Prostate gland (tissue), 2 donors: ENCODE results near the gene FANCE. TPM values are rescaled to one million over a fixed set of nuclear protein-coding genes. Genes with fewer than 3 reads are reported as not detected.

ENCODE experiments used
- DNase-seq: peaks from one replicate; pipeline ENCODE4 v3.0.0-alpha.2; 2019; ENCODE audit warnings: low spot score
- H3K27ac ChIP-seq, 2 donors: fragments of 200-600 bp; sonication (generic); 2 replicates each; pipeline ENCODE4 v1.5.1; 2017 to 2019
- H3K27me3 ChIP-seq: fragments of 200-600 bp; sonication (generic); replicated peaks from 2 replicates; pipeline ENCODE4 v1.5.1; 2019; ENCODE audit not compliant: insufficient read depth
- H3K36me3 ChIP-seq, 2 donors: fragments of 200-600 bp; sonication (generic); 1 replicate in 1 of 2; 2 replicates in 1 of 2; pipeline versions ENCODE4 v1.5.1 to v1.8.1; 2017 to 2019
- H3K4me1 ChIP-seq: fragments of 200-600 bp; sonication (generic); replicated peaks from 2 replicates; pipeline ENCODE4 v1.5.1; 2019
- H3K4me3 ChIP-seq, 2 donors: fragments of 200-600 bp; sonication (generic); 2 replicates each; pipeline ENCODE4 v1.5.1; 2017 to 2019
- H3K9me3 ChIP-seq: fragments of 200-600 bp; sonication (generic); 2 replicates; pipeline ENCODE4 v1.5.1; 2017
- CTCF ChIP-seq, 4 experiments: fragments of 200-600 bp in 2 of 4; fragments of 450-650 bp in 2 of 4; sonication (generic) in 2 of 4; IDR thresholded peaks; 1 replicate in 3 of 4; 2 replicates in 1 of 4; pipeline ENCODE4 v1.5.1; 2016 to 2019; ENCODE audit warnings: antibody characterized with exemption in 4 of 4, mild to moderate bottlenecking in 2 of 4, moderate library complexity in 2 of 4
- POLR2A ChIP-seq: fragments of 450-650 bp; IDR thresholded peaks from one replicate; pipeline ENCODE4 v1.6.1; 2016; ENCODE audit warnings: antibody characterized with exemption, mild to moderate bottlenecking
- POLR2AphosphoS5 ChIP-seq: sonication (generic); formaldehyde crosslinking; IDR thresholded peaks from one replicate; pipeline ENCODE4 v1.6.1; 2017; ENCODE audit warnings: antibody characterized with exemption
- WGBS: methylation state at CpG from one replicate; pipeline ENCODE4 v1.1.5; 2018; 5-methylcytosine and 5-hydroxymethylcytosine counted together
- intact Hi-C: fragments of 100-400 bp; cut with DNase I; formaldehyde crosslinking; loops from one replicate; pipeline ENCODE4 v1.14.2; 2022
- total RNA-seq, 2 donors: library from RNA; depleted of rRNA; stranded (reverse); fragments of >200 nt; gene quantifications; one replicate each; pipeline ENCODE4 v1.1.0, GENCODE V29; 2016

The FANCE gene
- total RNA-seq, 2 donors from 2014 or later: 7.5 to 14.0 TPM

GRCh38 chr6:35454391-35455110 lies 2.4 kb downstream of the FANCE start:
- no peak for DNase-seq
- no peaks in the 10 kb centered on the region for H3K36me3 ChIP-seq
- peak overlapping the region in 1 of 2 donors; percentile 31 for H3K27ac ChIP-seq
- intact Hi-C loops: loop anchor here (5.0 kb wide), 1 partner anchor 162 kb away; no protein-coding TSS in a partner anchor
- no peak for TF ChIP-seq POLR2A
- TF ChIP-seq POLR2AphosphoS5: no peak
- no peak for TF ChIP-seq CTCF (IDR thresholded peaks at IDR 0.05)
- no peak overlapping the region for H3K4me3 ChIP-seq
- no peaks in the 10 kb centered on the region for H3K27me3 ChIP-seq
- 65% methylated on average over 9 of the region's 9 CpGs for WGBS
- no peaks in the 10 kb centered on the region for H3K4me1 ChIP-seq
- H3K9me3 ChIP-seq: no peaks in the 10 kb centered on the region

GRCh38 chr6:35457907-35458306 lies 5.8 kb downstream of the FANCE start:
- intact Hi-C loops: no loop called here
- WGBS: 76% methylated on average over 4 of the region's 4 CpGs
- no peaks in the 10 kb centered on the region for H3K9me3 ChIP-seq
- TF ChIP-seq CTCF (IDR thresholded peaks at IDR 0.05) (no peak), POLR2AphosphoS5 (no peak), POLR2A (no peak)
- no peak overlapping the region for H3K4me3 ChIP-seq
- H3K36me3 ChIP-seq: no peaks in the 10 kb centered on the region
- no peaks in the 10 kb centered on the region for H3K27me3 ChIP-seq
- DNase-seq: no peak
- H3K27ac ChIP-seq: no peak overlapping the region
- no peaks in the 10 kb centered on the region for H3K4me1 ChIP-seq

GRCh38 chr6:35461270-35461669 lies 9.1 kb downstream of the FANCE start:
- WGBS: 71% methylated on average over 3 of the region's 3 CpGs

GRCh38 chr6:35463292-35463691 lies 11.2 kb downstream of the FANCE start:
- Histone ChIP-seq H3K27me3 (no peaks in the 10 kb centered on the region), H3K36me3 (no peaks in the 10 kb centered on the region), H3K9me3 (no peaks in the 10 kb centered on the region), H3K4me1 (no peaks in the 10 kb centered on the region), H3K4me3 (no peak overlapping the region), H3K27ac (no peak overlapping the region)
- intact Hi-C loops: no loop called here
- no peak for DNase-seq
- 91% methylated on average over 4 of the region's 4 CpGs for WGBS
- TF ChIP-seq CTCF (IDR thresholded peaks at IDR 0.05) (no peak), POLR2AphosphoS5 (no peak), POLR2A (no peak)

More at GRCh38 chr6:35461270-35461669, 9.1 kb downstream of the FANCE start:
- Histone ChIP-seq H3K9me3 (no peaks in the 10 kb centered on the region), H3K4me3 (no peak overlapping the region), H3K27me3 (no peaks in the 10 kb centered on the region), H3K4me1 (no peaks in the 10 kb centered on the region), H3K27ac (no peak overlapping the region), H3K36me3 (no peaks in the 10 kb centered on the region)
- DNase-seq: peak; percentile 53
- TF ChIP-seq POLR2AphosphoS5: peak; percentile 85
- no peak for TF ChIP-seq POLR2A
- intact Hi-C loops: no loop called here

GRCh38 chr6:35465646-35466045 lies 13.5 kb downstream of the FANCE start:
- TF ChIP-seq POLR2AphosphoS5 (no peak), POLR2A (no peak), CTCF (IDR thresholded peaks at IDR 0.05) (no peak)
- Histone ChIP-seq H3K4me3 (no peak overlapping the region), H3K36me3 (no peaks in the 10 kb centered on the region), H3K9me3 (no peaks in the 10 kb centered on the region), H3K27ac (no peak overlapping the region), H3K27me3 (no peaks in the 10 kb centered on the region), H3K4me1 (no peaks in the 10 kb centered on the region)
- intact Hi-C loops: no loop called here
- 86% methylated on average over 1 of the region's 1 CpG for WGBS
- no peak for DNase-seq
